Testis (tissue), 2 donors: ENCODE results near the gene TEX48.

Experiments used
- CTCF ChIP-seq, 3 experiments: fragments of 450-650 bp in 2 of 3; fragments of 200-600 bp in 1 of 3; sonication (generic) in 1 of 3; IDR thresholded peaks; one replicate each; pipeline ENCODE4 v1.5.1; 2016 to 2019; ENCODE audit warnings: antibody characterized with exemption in 3 of 3, mild to moderate bottlenecking in 2 of 3, moderate library complexity in 1 of 3
- POLR2A ChIP-seq: fragments of 450-650 bp; IDR thresholded peaks from one replicate; pipeline ENCODE4 v1.6.1; 2017; ENCODE audit warnings: antibody characterized with exemption, mild to moderate bottlenecking, moderate library complexity

GRCh38 chr9:114626415-114627020, 55.5 kb downstream of the TEX48 start:
- TF ChIP-seq POLR2A (no peak), CTCF (IDR thresholded peaks at IDR 0.05) (no peak)
